OCI-LY3 (cell line): ENCODE measurements around the gene DOCK8.

Experiments
- EZH2phosphoT487 ChIP-seq: fragments of 200-600 bp; shearing (Covaris generic); IDR thresholded peaks from 2 replicates; pipeline ENCODE4 v1.6.1; 2018; ENCODE audit warnings: antibody characterized with exemption, mixed run types, low read depth
- TF ChIP-seq, protein P1 (sequence below): fragments of 200-600, 300-600 bp; sonication (generic); IDR thresholded peaks from 2 replicates; pipeline ENCODE4 v1.5.1; 2014; ENCODE audit warnings: antibody characterized with exemption, low read length, low read depth

DNA sequence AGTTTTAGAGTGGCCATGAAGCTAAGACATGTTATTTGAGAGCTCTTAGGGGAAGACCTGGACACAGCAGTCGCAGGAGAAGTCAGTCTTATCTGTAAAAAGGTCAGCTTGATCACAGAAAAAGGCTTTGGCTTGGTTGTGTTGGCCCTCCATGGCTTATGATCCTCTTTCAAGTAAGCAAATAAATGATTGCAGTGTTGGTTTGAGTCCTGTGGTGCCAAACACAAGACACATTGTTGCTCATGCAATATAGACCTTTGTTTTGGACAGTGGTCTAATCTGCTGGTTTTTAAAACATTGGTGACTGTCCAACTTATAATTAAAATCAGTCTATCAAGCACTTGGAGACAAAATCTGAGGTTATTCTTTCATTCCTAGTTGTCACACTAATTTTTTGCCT lies 54.0 kb downstream of the DOCK8 start:
- TF ChIP-seq, protein P1, sequence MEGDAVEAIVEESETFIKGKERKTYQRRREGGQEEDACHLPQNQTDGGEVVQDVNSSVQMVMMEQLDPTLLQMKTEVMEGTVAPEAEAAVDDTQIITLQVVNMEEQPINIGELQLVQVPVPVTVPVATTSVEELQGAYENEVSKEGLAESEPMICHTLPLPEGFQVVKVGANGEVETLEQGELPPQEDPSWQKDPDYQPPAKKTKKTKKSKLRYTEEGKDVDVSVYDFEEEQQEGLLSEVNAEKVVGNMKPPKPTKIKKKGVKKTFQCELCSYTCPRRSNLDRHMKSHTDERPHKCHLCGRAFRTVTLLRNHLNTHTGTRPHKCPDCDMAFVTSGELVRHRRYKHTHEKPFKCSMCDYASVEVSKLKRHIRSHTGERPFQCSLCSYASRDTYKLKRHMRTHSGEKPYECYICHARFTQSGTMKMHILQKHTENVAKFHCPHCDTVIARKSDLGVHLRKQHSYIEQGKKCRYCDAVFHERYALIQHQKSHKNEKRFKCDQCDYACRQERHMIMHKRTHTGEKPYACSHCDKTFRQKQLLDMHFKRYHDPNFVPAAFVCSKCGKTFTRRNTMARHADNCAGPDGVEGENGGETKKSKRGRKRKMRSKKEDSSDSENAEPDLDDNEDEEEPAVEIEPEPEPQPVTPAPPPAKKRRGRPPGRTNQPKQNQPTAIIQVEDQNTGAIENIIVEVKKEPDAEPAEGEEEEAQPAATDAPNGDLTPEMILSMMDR, result no peak
- no peak for TF ChIP-seq EZH2phosphoT487
